ENCODE data around the gene CNTN4. TPM values are rescaled to one million over a fixed set of nuclear protein-coding genes. Genes with fewer than 3 reads are reported as not detected.

The CNTN4 gene
- total and polyA plus RNA-seq, 2 of the 8 experiments (the other 6 are each of a cell fraction or from before 2014, with no cell fraction given), result 0.41 to 2.2 TPM

DNA sequence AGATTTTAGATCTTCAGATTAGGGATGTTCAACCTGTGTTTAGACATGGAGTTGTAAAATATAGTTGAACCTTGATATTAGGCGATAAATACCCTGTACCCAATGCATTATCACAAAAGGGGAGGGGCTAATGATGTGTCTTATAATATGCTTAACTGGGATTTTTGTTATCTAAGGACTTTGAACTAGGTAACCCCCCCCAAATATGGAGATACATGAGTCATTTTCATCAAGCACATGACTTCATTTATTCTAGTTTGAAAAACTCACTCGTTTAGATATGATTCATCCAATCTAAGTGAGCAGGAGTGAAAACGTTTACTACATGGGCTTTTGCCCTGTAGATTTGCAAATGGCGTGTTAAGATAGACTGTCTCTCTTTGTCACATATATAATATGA lies 799.2 kb downstream of the CNTN4 start (continued):
- TF ChIP-seq BACH1 (IDR thresholded peaks at IDR 0.05; ENCODE audit: low read length) (no peak), GTF2F1 (IDR thresholded peaks at IDR 0.05; ENCODE audit: borderline replicate concordance, low read depth, low read length) (no peak), RAD21 (IDR thresholded peaks at IDR 0.05 in 1 of 2, conservative IDR thresholded peaks at IDR 0.05 in 1 of 2; ENCODE audit: low read depth in 2 of 2, low read length in 2 of 2) (no peak), EP300 (IDR thresholded peaks at IDR 0.05; ENCODE audit: borderline replicate concordance in 1 of 2, low read depth in 2 of 2, low read length in 2 of 2) (no peak), BRCA1 (IDR thresholded peaks at IDR 0.05; ENCODE audit: low read depth, low read length) (no peak), KDM4A (IDR thresholded peaks at IDR 0.05; ENCODE audit: low read depth, low read length, severe bottlenecking) (no peak), MAFK (IDR thresholded peaks at IDR 0.05; ENCODE audit: low read depth, low read length) (no peak), CHD7 (IDR thresholded peaks at IDR 0.05; ENCODE audit: insufficient replicate concordance, low read length) (no peak), EGR1 (IDR thresholded peaks at IDR 0.05; ENCODE audit: borderline replicate concordance, low read depth, low read length) (no peak)
- TF ChIP-seq, protein P1, sequence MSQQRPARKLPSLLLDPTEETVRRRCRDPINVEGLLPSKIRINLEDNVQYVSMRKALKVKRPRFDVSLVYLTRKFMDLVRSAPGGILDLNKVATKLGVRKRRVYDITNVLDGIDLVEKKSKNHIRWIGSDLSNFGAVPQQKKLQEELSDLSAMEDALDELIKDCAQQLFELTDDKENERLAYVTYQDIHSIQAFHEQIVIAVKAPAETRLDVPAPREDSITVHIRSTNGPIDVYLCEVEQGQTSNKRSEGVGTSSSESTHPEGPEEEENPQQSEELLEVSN (IDR thresholded peaks at IDR 0.05), result no peak
